WTC11 (cell line): Measurements from ENCODE around the gene TRIM46. TPM values are rescaled to one million over a fixed set of nuclear protein-coding genes. Genes with fewer than 3 reads are reported as not detected.

Source experiments
- ATAC-seq: fragments of 200-7000 bp; cut with Tn5 transposase; 2 replicates; pipeline ENCODE4 v1.10.0; 2021; ENCODE audit warnings: mild to moderate bottlenecking, moderate library complexity
- CTCF ChIA-PET: fragments of 300-600 bp; sonication (Branson Sonifier 250); formaldehyde crosslinking; loops from one replicate; lab custom pipeline; 2021; ENCODE audit warnings: antibody characterized with exemption; lab: Charles Lee
- POLR2A ChIA-PET: fragments of 350-600 bp; sonication (Branson Sonifier 250); formaldehyde crosslinking; loops from one replicate; lab custom pipeline; 2021; ENCODE audit warnings: antibody characterized with exemption; lab: Charles Lee
- DNase-seq: peaks from one replicate; pipeline ENCODE4 v3.0.0; 2021; ENCODE audit warnings: low spot score
- H3K27ac Mint-ChIP-seq: 2 replicates; pipeline ENCODE4 v1.8.0; 2021; ENCODE audit warnings: mixed read lengths
- H3K27me3 Mint-ChIP-seq: 2 replicates; pipeline ENCODE4 v1.8.0; 2021; ENCODE audit warnings: low read depth, mild to moderate bottlenecking, moderate library complexity, mixed read lengths
- H3K36me3 Mint-ChIP-seq: 2 replicates; pipeline ENCODE4 v1.8.0; 2021; ENCODE audit warnings: mixed read lengths
- H3K4me1 Mint-ChIP-seq: 2 replicates; pipeline ENCODE4 v1.8.0; 2022; ENCODE audit warnings: mixed read lengths
- H3K4me3 Mint-ChIP-seq: 2 replicates; pipeline ENCODE4 v1.8.0; 2021; ENCODE audit warnings: mild to moderate bottlenecking, moderate library complexity, mixed read lengths
- H3K9me3 Mint-ChIP-seq: 2 replicates; pipeline ENCODE4 v1.8.0; 2021; ENCODE audit warnings: mixed read lengths
- AR ChIP-seq: fragments of 250-450 bp; sonication (Bioruptor Pico); IDR thresholded peaks from 2 replicates; pipeline ENCODE4 v1.9.0; 2021; ENCODE audit warnings: mild to moderate bottlenecking
- EMX1 ChIP-seq: fragments of 250-450 bp; sonication (Bioruptor Pico); IDR thresholded peaks from 2 replicates; pipeline ENCODE4 v1.8.0; 2021; ENCODE audit warnings: mild to moderate bottlenecking
- GTF2I ChIP-seq: fragments of 250-450 bp; sonication (Bioruptor Pico); conservative IDR thresholded peaks from 2 replicates; pipeline ENCODE4 v1.4.0; 2021; ENCODE audit warnings: mild to moderate bottlenecking
- HMGXB4 ChIP-seq: sonication (generic); formaldehyde crosslinking; IDR thresholded peaks from 2 replicates; pipeline ENCODE4 v1.8.1; 2023; ENCODE audit warnings: mild to moderate bottlenecking, moderate library complexity, missing genetic modification reagents
- KAT7 ChIP-seq: sonication (generic); formaldehyde crosslinking; IDR thresholded peaks from 2 replicates; pipeline ENCODE4 v1.8.1; 2023; ENCODE audit warnings: missing genetic modification reagents, mild to moderate bottlenecking, borderline replicate concordance
- NR2C2 ChIP-seq: sonication (generic); formaldehyde crosslinking; IDR thresholded peaks from 2 replicates; pipeline ENCODE4 v1.8.0; 2022; ENCODE audit warnings: mild to moderate bottlenecking, missing genetic modification reagents
- NR3C1 ChIP-seq: sonication (generic); formaldehyde crosslinking; conservative IDR thresholded peaks from 2 replicates; pipeline ENCODE4 v1.8.1; 2023; ENCODE audit warnings: low read depth, mild to moderate bottlenecking, missing genetic modification reagents
- RORB ChIP-seq: fragments of 250-450 bp; sonication (Bioruptor Pico); IDR thresholded peaks from 2 replicates; pipeline ENCODE4 v1.9.0; 2021; ENCODE audit warnings: mild to moderate bottlenecking
- SMAD3 ChIP-seq: sonication (generic); formaldehyde crosslinking; IDR thresholded peaks from 2 replicates; pipeline ENCODE4 v1.8.0; 2022; ENCODE audit warnings: missing genetic modification reagents, mild to moderate bottlenecking, borderline replicate concordance
- SP1 ChIP-seq: sonication (generic); formaldehyde crosslinking; conservative IDR thresholded peaks from 2 replicates; pipeline ENCODE4 v1.8.1; 2022; ENCODE audit warnings: missing genetic modification reagents
- TEAD1 ChIP-seq: sonication (generic); formaldehyde crosslinking; IDR thresholded peaks from 2 replicates; pipeline ENCODE4 v1.8.0; 2022; ENCODE audit warnings: mild to moderate bottlenecking, missing genetic modification reagents
- TEAD4 ChIP-seq: sonication (generic); formaldehyde crosslinking; IDR thresholded peaks from 2 replicates; pipeline ENCODE4 v1.8.0; 2022; ENCODE audit warnings: mild to moderate bottlenecking, missing genetic modification reagents
- USF1 ChIP-seq: sonication (generic); formaldehyde crosslinking; IDR thresholded peaks from 2 replicates; pipeline ENCODE4 v1.8.0; 2022; ENCODE audit warnings: mild to moderate bottlenecking, missing genetic modification reagents
- ZNF121 ChIP-seq: sonication (generic); formaldehyde crosslinking; IDR thresholded peaks from 2 replicates; pipeline ENCODE4 v1.8.0; 2023; ENCODE audit warnings: missing genetic modification reagents
- ZNF416 ChIP-seq: fragments of 250-450 bp; sonication (Bioruptor Pico); IDR thresholded peaks from 2 replicates; pipeline ENCODE4 v1.9.0; 2021; ENCODE audit warnings: mild to moderate bottlenecking, inconsistent platforms
- ZNF671 ChIP-seq: fragments of 250-450 bp; sonication (Bioruptor Pico); IDR thresholded peaks from 2 replicates; pipeline ENCODE4 v1.8.0; 2021; ENCODE audit warnings: mild to moderate bottlenecking
- total RNA-seq: library from RNA; stranded (reverse); gene quantifications from 3 replicates; pipeline ENCODE4 v1.2.3, GENCODE V29; 2021
- TF ChIP-seq, protein P1 (sequence below): sonication (generic); formaldehyde crosslinking; IDR thresholded peaks from 2 replicates; pipeline ENCODE4 v1.8.1; 2023; ENCODE audit warnings: mild to moderate bottlenecking, missing genetic modification reagents
- TF ChIP-seq, protein P2 (sequence below): fragments of 250-450 bp; sonication (Bioruptor Pico); conservative IDR thresholded peaks from 2 replicates; pipeline ENCODE4 v1.9.0; 2021; ENCODE audit warnings: mild to moderate bottlenecking
- TF ChIP-seq, protein P3 (sequence below): sonication (generic); formaldehyde crosslinking; IDR thresholded peaks from 2 replicates; pipeline ENCODE4 v1.8.1; 2023; ENCODE audit warnings: mild to moderate bottlenecking, missing genetic modification reagents
- TF ChIP-seq, protein P4 (sequence below): sonication (generic); formaldehyde crosslinking; IDR thresholded peaks from 2 replicates; pipeline ENCODE4 v1.8.1; 2022; ENCODE audit warnings: mild to moderate bottlenecking, missing genetic modification reagents, moderate library complexity, borderline replicate concordance
- TF ChIP-seq, protein P5 (sequence below): sonication (generic); formaldehyde crosslinking; conservative IDR thresholded peaks from 2 replicates; pipeline ENCODE4 v1.8.1; 2023; ENCODE audit warnings: mild to moderate bottlenecking, low read depth, missing genetic modification reagents, moderate library complexity

Gene TRIM46
- total RNA-seq, 1 experiment from 2014 or later: 22.1 TPM

DNA sequence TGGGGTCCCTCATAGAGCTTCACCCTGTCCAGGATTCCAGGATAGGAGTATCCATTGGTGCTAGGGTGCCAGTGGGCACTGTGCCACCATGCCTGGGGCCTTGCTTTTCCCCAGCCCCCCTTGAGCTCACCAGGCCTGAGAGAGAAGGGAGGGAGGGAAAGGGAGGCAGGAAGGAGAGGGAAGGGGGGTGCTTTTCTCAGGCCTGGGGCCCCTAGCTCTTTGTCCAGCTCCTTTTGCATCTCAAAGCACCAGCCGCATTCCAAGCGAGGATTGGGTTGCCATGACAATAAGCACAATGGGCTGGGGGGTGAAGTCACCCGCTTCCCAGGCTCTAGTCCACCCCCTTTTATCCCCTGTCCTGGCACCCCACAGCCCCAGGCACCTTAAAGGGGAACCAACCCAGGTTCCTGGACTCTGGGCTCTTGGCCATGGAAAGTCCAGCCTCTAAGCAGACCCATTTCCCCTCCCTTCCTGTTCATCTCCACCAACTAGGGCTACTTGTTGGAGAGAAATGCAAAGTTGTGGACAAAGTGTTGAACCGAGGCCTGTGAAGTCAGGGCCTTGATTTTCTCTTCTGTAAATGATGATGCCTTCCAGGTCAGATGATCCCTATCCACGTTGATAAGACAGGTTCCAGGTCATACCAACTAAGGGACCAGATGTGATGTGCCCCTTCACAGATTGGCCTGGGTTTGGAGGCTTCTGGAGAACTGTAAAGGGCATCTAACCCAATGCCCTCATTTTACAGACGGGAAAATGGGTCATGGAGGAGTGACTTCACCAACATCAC is 22.6 kb downstream of the TRIM46 start:
- Mint-ChIP-seq H3K27ac (peak overlapping the region; percentile 98), H3K27me3 (peaks cover 4% of the 10 kb centered on the region; the same call in 1 of the 2 replicates), H3K4me1 (peaks cover 34% of the 10 kb centered on the region), H3K4me3 (peak overlapping the region; percentile 99), H3K36me3 (peaks cover 48% of the 10 kb centered on the region), H3K9me3 (no peaks in the 10 kb centered on the region)
- DNase-seq (peak; percentile 94), ATAC-seq (peak; percentile 46)
- CTCF ChIA-PET: interaction anchor here (0.6 to 4.6 kb wide), 17 partner anchors 9 to 135 kb away, joined by 3 to 53 read pairs (median 6); partner anchors contain the start of genes ENTREP3, KRTCAP2 and RUSC1
- POLR2A ChIA-PET: interaction anchor here (0.7 to 3.7 kb wide), 10 partner anchors 9 to 112 kb away, joined by 3 to 83 read pairs (median 5); partner anchors contain the start of genes KRTCAP2, MTX1, THBS3 and TRIM46
- TF ChIP-seq TEAD4 (CRISPR knock-in tag) (peak; percentile 83), USF1 (CRISPR knock-in tag) (no peak), RORB (CRISPR knock-in tag) (no peak), AR (CRISPR knock-in tag) (0 out of 2 replicates have a peak, but pooled peaks have one; percentile 67), ZNF121 (no peak), KAT7 (peak; percentile 82; the same call in 1 of the 2 replicates), EMX1 (CRISPR knock-in tag) (0 out of 2 replicates have a peak, but pooled peaks have one; percentile 26), ZNF671 (CRISPR knock-in tag) (0 out of 2 replicates have a peak, but pooled peaks have one; percentile 45), SMAD3 (CRISPR knock-in tag) (peak; percentile 71; the same call in 1 of the 2 replicates), HMGXB4 (CRISPR knock-in tag) (no peak), ZNF416 (CRISPR knock-in tag) (no peak), TEAD1 (CRISPR knock-in tag) (peak; percentile 95; the same call in 1 of the 2 replicates), NR3C1 (no peak), SP1 (CRISPR knock-in tag) (no peak), NR2C2 (CRISPR knock-in tag) (no peak), GTF2I (CRISPR knock-in tag) (no peak)
- TF ChIP-seq, protein P1, sequence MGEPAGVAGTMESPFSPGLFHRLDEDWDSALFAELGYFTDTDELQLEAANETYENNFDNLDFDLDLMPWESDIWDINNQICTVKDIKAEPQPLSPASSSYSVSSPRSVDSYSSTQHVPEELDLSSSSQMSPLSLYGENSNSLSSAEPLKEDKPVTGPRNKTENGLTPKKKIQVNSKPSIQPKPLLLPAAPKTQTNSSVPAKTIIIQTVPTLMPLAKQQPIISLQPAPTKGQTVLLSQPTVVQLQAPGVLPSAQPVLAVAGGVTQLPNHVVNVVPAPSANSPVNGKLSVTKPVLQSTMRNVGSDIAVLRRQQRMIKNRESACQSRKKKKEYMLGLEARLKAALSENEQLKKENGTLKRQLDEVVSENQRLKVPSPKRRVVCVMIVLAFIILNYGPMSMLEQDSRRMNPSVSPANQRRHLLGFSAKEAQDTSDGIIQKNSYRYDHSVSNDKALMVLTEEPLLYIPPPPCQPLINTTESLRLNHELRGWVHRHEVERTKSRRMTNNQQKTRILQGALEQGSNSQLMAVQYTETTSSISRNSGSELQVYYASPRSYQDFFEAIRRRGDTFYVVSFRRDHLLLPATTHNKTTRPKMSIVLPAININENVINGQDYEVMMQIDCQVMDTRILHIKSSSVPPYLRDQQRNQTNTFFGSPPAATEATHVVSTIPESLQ (CRISPR knock-in tag): no peak
- TF ChIP-seq, protein P2, sequence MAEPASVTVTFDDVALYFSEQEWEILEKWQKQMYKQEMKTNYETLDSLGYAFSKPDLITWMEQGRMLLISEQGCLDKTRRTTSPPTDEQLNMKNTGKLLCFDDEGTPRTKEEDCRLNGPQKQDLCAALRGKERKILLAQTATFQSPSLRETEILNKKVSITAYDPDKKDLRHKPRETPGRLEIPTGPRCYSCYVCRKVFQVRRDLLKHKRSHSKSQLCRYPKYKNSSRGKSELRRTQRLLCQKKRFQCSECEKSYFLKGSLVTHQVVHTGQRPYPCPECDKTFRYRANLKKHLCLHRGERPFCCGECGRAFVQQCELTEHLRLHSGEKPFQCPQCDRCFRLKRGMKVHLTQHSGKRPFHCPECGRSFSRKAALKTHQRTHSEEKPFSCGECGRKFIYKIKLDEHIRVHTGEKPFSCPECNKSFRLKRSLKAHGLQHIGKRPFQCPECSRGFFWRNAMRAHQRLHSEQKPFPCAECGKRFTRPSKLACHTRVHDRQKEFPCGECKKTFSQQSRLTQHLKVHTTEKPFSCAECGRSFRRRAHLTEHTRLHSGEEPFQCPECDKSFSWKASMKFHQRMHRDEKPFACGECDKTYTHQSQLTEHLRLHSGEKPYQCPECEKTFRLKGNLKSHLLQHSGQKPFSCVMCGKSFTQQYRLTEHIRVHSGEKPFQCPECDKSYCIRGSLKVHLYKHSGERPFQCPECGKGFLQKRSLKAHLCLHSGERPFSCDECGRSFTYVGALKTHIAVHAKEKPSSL: no peak
- TF ChIP-seq, protein P3, sequence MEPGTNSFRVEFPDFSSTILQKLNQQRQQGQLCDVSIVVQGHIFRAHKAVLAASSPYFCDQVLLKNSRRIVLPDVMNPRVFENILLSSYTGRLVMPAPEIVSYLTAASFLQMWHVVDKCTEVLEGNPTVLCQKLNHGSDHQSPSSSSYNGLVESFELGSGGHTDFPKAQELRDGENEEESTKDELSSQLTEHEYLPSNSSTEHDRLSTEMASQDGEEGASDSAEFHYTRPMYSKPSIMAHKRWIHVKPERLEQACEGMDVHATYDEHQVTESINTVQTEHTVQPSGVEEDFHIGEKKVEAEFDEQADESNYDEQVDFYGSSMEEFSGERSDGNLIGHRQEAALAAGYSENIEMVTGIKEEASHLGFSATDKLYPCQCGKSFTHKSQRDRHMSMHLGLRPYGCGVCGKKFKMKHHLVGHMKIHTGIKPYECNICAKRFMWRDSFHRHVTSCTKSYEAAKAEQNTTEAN (CRISPR knock-in tag): no peak
- TF ChIP-seq, protein P4, sequence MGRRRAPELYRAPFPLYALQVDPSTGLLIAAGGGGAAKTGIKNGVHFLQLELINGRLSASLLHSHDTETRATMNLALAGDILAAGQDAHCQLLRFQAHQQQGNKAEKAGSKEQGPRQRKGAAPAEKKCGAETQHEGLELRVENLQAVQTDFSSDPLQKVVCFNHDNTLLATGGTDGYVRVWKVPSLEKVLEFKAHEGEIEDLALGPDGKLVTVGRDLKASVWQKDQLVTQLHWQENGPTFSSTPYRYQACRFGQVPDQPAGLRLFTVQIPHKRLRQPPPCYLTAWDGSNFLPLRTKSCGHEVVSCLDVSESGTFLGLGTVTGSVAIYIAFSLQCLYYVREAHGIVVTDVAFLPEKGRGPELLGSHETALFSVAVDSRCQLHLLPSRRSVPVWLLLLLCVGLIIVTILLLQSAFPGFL: no peak
- TF ChIP-seq, protein P5, sequence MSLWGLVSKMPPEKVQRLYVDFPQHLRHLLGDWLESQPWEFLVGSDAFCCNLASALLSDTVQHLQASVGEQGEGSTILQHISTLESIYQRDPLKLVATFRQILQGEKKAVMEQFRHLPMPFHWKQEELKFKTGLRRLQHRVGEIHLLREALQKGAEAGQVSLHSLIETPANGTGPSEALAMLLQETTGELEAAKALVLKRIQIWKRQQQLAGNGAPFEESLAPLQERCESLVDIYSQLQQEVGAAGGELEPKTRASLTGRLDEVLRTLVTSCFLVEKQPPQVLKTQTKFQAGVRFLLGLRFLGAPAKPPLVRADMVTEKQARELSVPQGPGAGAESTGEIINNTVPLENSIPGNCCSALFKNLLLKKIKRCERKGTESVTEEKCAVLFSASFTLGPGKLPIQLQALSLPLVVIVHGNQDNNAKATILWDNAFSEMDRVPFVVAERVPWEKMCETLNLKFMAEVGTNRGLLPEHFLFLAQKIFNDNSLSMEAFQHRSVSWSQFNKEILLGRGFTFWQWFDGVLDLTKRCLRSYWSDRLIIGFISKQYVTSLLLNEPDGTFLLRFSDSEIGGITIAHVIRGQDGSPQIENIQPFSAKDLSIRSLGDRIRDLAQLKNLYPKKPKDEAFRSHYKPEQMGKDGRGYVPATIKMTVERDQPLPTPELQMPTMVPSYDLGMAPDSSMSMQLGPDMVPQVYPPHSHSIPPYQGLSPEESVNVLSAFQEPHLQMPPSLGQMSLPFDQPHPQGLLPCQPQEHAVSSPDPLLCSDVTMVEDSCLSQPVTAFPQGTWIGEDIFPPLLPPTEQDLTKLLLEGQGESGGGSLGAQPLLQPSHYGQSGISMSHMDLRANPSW (CRISPR knock-in tag): no peak
